K562 (cell line): ENCODE results near the gene MPND. TPM values are rescaled to one million over a fixed set of nuclear protein-coding genes. Genes with fewer than 3 reads are reported as not detected.
A peak's percentile ranks its signal among the peaks of the same experiment; 100 is the strongest.

Experiments
- ADNP ChIP-seq: fragments of 200-800 bp; sonication (Bioruptor generic); IDR thresholded peaks from 2 replicates; pipeline ENCODE4 v1.6.1; 2016; ENCODE audit warnings: missing genetic modification characterization, missing compliant biosample characterization
- ATF2 ChIP-seq: sonication (generic); formaldehyde crosslinking; IDR thresholded peaks from 2 replicates; pipeline ENCODE4 v1.8.1; 2022; ENCODE audit warnings: missing genetic modification reagents
- CTCFL ChIP-seq: IDR thresholded peaks from 2 replicates; pipeline ENCODE4 v1.6.1; 2011; ENCODE audit warnings: borderline replicate concordance, low read depth, mild to moderate bottlenecking, moderate library complexity, low read length; ENCODE audit not compliant: insufficient read depth, poor library complexity, severe bottlenecking
- FUS ChIP-seq: fragments of 200-400 bp; formaldehyde crosslinking; optimal IDR thresholded peaks from 2 replicates; pipeline ENCODE3; 2017; ENCODE audit warnings: low read depth, low read length
- HDAC1 ChIP-seq, 2 experiments: fragments of 450-650 bp; IDR thresholded peaks; 2 replicates each; pipeline ENCODE4 v1.6.1; 2016 to 2017; ENCODE audit warnings: inconsistent platforms in 1 of 2, mild to moderate bottlenecking in 1 of 2, moderate library complexity in 1 of 2
- ILK ChIP-seq: fragments of 450-650 bp; IDR thresholded peaks from 2 replicates; pipeline ENCODE4 v1.6.1; 2016; ENCODE audit warnings: missing genetic modification characterization, low read depth, mild to moderate bottlenecking, missing compliant biosample characterization, moderate library complexity, borderline replicate concordance
- JUND ChIP-seq, 2 experiments: IDR thresholded peaks; 2 replicates in 1 of 2; 3 replicates in 1 of 2; pipeline ENCODE4 v1.6.1; 2011; ENCODE audit warnings: borderline replicate concordance in 2 of 2, low read depth in 2 of 2, low read length in 2 of 2, improper control_type of control experiment in 1 of 2, missing biosample characterization in 1 of 2, missing genetic modification characterization in 1 of 2, missing genetic modification reagents in 1 of 2
- NCOA1 ChIP-seq: fragments of 450-650 bp; IDR thresholded peaks from 2 replicates; pipeline ENCODE4 v1.6.1; 2016; ENCODE audit warnings: low read depth
- OTX1 ChIP-seq: fragments of 450-650 bp; formaldehyde crosslinking; IDR thresholded peaks from 2 replicates; pipeline ENCODE4 v1.4.0; 2022; ENCODE audit warnings: mild to moderate bottlenecking
- PHB ChIP-seq: fragments of 250-450 bp; sonication (Bioruptor Pico); IDR thresholded peaks from 2 replicates; pipeline ENCODE4 v1.5.0; 2021
- RBM25 ChIP-seq: fragments of 200-400 bp; formaldehyde crosslinking; IDR thresholded peaks from 2 replicates; pipeline ENCODE4 v1.6.1; 2018; ENCODE audit warnings: low read length, low read depth, moderate library complexity; ENCODE audit not compliant: severe bottlenecking
- RBM39 ChIP-seq: fragments of 200-400 bp; formaldehyde crosslinking; optimal IDR thresholded peaks from 2 replicates; pipeline ENCODE3; 2018; ENCODE audit warnings: low read depth, low read length
- RREB1 ChIP-seq: fragments of 250-450 bp; sonication (Bioruptor Pico); IDR thresholded peaks from 2 replicates; pipeline ENCODE4 v1.4.0; 2020
- TCF15 ChIP-seq: fragments of 250-450 bp; sonication (Bioruptor Pico); IDR thresholded peaks from 2 replicates; pipeline ENCODE4 v1.8.0; 2022; ENCODE audit warnings: moderate library complexity, mild to moderate bottlenecking, inconsistent platforms
- TRIM28 ChIP-seq: fragments of 450-650 bp; IDR thresholded peaks from 2 replicates; pipeline ENCODE4 v1.6.1; 2017
- ZNF146 ChIP-seq: IDR thresholded peaks from one replicate; pipeline ENCODE4 v1.6.1; 2018; ENCODE audit warnings: missing compliant biosample characterization; ENCODE audit not compliant: unreplicated experiment
- ZNF311 ChIP-seq: fragments of 250-450 bp; sonication (Bioruptor Pico); IDR thresholded peaks from 2 replicates; pipeline ENCODE4 v1.4.0; 2020; ENCODE audit warnings: mild to moderate bottlenecking, moderate library complexity
- ZNF324 ChIP-seq: fragments of 250-450 bp; sonication (Bioruptor Pico); IDR thresholded peaks from 2 replicates; pipeline ENCODE4 v1.4.0; 2020; ENCODE audit warnings: mild to moderate bottlenecking
- polyA plus RNA-seq, 8 experiments: library from polyadenylated mRNA; depleted of rRNA in 4 of 8; stranded (reverse) in 5 of 8; unstranded in 3 of 8; fragments of >200 nt; fragmentation: Nextera tagmentation in 2 of 8; fragmentation: Illumina TruSeq in 1 of 8; extraction: Ambion mirVana in 2 of 8; extraction: Trizol in 1 of 8; gene quantifications; 2 replicates each; pipeline versions ENCODE4 v1.2.1 to v1.2.3, GENCODE V29; 2011 to 2014; ENCODE audit warnings: inconsistent platforms in 1 of 8, missing spikeins in 1 of 8
- total RNA-seq, 7 experiments: library from RNA; depleted of rRNA in 6 of 7; stranded (reverse); fragments of >200 nt in 6 of 7; fragmentation: Illumina TruSeq in 2 of 7; extraction: Trizol in 2 of 7; gene quantifications; 2 replicates each; pipeline versions ENCODE4 v1.2.1 to v1.2.3, GENCODE V29; 2011 to 2021; ENCODE audit warnings: low replicate concordance in 1 of 7

Gene MPND
- total and polyA plus RNA-seq, 9 of the 15 experiments (the other 6 are each of a cell fraction or from before 2014, with no cell fraction given) = 0.25 to 14.0 (median 3.9) TPM

GRCh38 chr19:4304538-4305256, 38.7 kb upstream of the MPND start, which contains the start of gene FSD1 (continued):
- TF ChIP-seq ILK (tag) (no peak), ATF2 (no peak), RBM25 (peak; percentile 40), TRIM28 (no peak), JUND (IDR thresholded peaks at IDR 0.05; ENCODE audit: borderline replicate concordance, low read depth, low read length) (no peak), JUND (tag; IDR thresholded peaks at IDR 0.05; ENCODE audit: borderline replicate concordance, low read depth, low read length) (no peak), HDAC1 (IDR thresholded peaks at IDR 0.05) (no peak), ADNP (no peak), OTX1 (CRISPR knock-in tag) (no peak), TCF15 (no peak), RBM39 (no peak), RREB1 (0 out of 2 replicates have a peak, but pooled peaks have one; percentile 25), CTCFL (peak; percentile 73), NCOA1 (no peak), PHB (no peak), ZNF146 (CRISPR knock-in tag) (no peak), ZNF324 (CRISPR knock-in tag) (no peak), ZNF311 (no peak), FUS (no peak)
